HepG2 (cell line): ENCODE measurements around the gene KAZALD1. TPM values are rescaled to one million over a fixed set of nuclear protein-coding genes. Genes with fewer than 3 reads are reported as not detected.

Source experiments
- ATAC-seq: fragments of 200-7000 bp; cut with Tn5 transposase; 3 replicates; pipeline ENCODE4 v1.9.1; 2020; ENCODE audit warnings: mild to moderate bottlenecking, moderate library complexity
- BruUV-seq: library from RNA; stranded (reverse); fragments of 400-500 nt; replicated peaks from 2 replicates; lab custom pipeline; 2021; lab: Mats Ljungman, UMichigan
- CTCF ChIA-PET: fragments of 300-600 bp; formaldehyde crosslinking; extraction: SDS; loops from one replicate; lab custom pipeline; 2021; ENCODE audit warnings: low total read pairs, inconsistent platforms, low intra/inter-chr PET ratio; lab: Yijun Ruan, JAX
- POLR2A ChIA-PET: fragments of 350-600 bp; sonication (Branson Sonifier 250); formaldehyde crosslinking; loops from one replicate; lab custom pipeline; 2020; ENCODE audit warnings: antibody characterized with exemption, inconsistent platforms; lab: Yijun Ruan, JAX
- DNase-seq: peaks from one replicate; pipeline ENCODE4 v3.0.0-alpha.2; 2015; ENCODE audit warnings: low spot score
- FAIRE-seq: peaks from 3 replicates; lab custom pipeline; 2011; peaks lifted over from hg19 to GRCh38; lab: Jason Lieb, UNC
- H2AFZ ChIP-seq: one replicate; pipeline ENCODE4 v1.6.1; 2011; ENCODE audit warnings: low read length, inconsistent platforms
- H3K27ac ChIP-seq: fragments of 300-600 bp; 3 replicates; pipeline ENCODE4 v1.8.0; 2011; ENCODE audit warnings: mixed run types, mild to moderate bottlenecking, mixed read lengths, low read length, inconsistent platforms; ENCODE audit not compliant: insufficient read depth; ENCODE audit errors: extremely low read length
- H3K27me3 ChIP-seq, 2 experiments: fragments of 200-600 bp in 1 of 2; 2 replicates in 1 of 2; 3 replicates in 1 of 2; pipeline versions ENCODE4 v1.6.0 to v1.8.0; 2011; ENCODE audit warnings: low read length in 2 of 2, mild to moderate bottlenecking in 2 of 2, moderate library complexity in 2 of 2, inconsistent platforms in 1 of 2; ENCODE audit not compliant: insufficient read depth in 2 of 2, control insufficient read depth in 1 of 2
- H3K36me3 ChIP-seq, 2 experiments: fragments of 200-600 bp in 1 of 2; replicated peaks in 1 of 2; 2 replicates in 1 of 2; 3 replicates in 1 of 2; pipeline versions ENCODE4 v1.5.1 to v1.8.0; 2011; ENCODE audit warnings: low read length in 2 of 2, inconsistent platforms in 1 of 2; ENCODE audit not compliant: insufficient read depth in 2 of 2, control insufficient read depth in 1 of 2
- H3K4me1 ChIP-seq: 2 replicates; pipeline ENCODE4 v1.5.1; 2012; ENCODE audit warnings: low read length, inconsistent platforms; ENCODE audit not compliant: insufficient read depth
- H3K4me2 ChIP-seq: 2 replicates; pipeline ENCODE4 v1.6.0; 2011; ENCODE audit warnings: low read depth, low read length, inconsistent platforms
- H3K4me3 ChIP-seq, 3 experiments: fragments of 200-600 bp in 1 of 3; sonication (generic), shearing (Covaris generic) in 1 of 3; replicated peaks in 1 of 3; 2 replicates each; pipeline ENCODE4 v1.5.1; 2011 to 2016; ENCODE audit warnings: low read length in 3 of 3, inconsistent platforms in 2 of 3, low read depth in 2 of 3, mild to moderate bottlenecking in 2 of 3, control low read depth in 1 of 3, mixed read lengths in 1 of 3; ENCODE audit not compliant: insufficient read depth in 1 of 3
- H3K79me2 ChIP-seq: one replicate; pipeline ENCODE4 v1.6.1; 2011; ENCODE audit warnings: low read length, inconsistent platforms; ENCODE audit not compliant: insufficient read depth
- H3K9ac ChIP-seq: 2 replicates; pipeline ENCODE4 v1.6.0; 2011; ENCODE audit warnings: mild to moderate bottlenecking, low read depth, low read length, inconsistent platforms; ENCODE audit not compliant: insufficient read depth
- H3K9me3 ChIP-seq: 2 replicates; pipeline ENCODE4 v1.5.1; 2012; ENCODE audit warnings: mild to moderate bottlenecking, low read length
- H4K20me1 ChIP-seq: 2 replicates; pipeline ENCODE4 v1.6.0; 2011; ENCODE audit warnings: inconsistent platforms, mild to moderate bottlenecking, low read length, moderate library complexity; ENCODE audit not compliant: insufficient read depth
- CENPT ChIP-seq: sonication (generic); formaldehyde crosslinking; IDR thresholded peaks from 2 replicates; pipeline ENCODE4 v1.8.0; 2022; ENCODE audit warnings: low read depth, mild to moderate bottlenecking, moderate library complexity, missing genetic modification reagents
- CENPX ChIP-seq: sonication (generic); formaldehyde crosslinking; IDR thresholded peaks from 2 replicates; pipeline ENCODE4 v1.9.0; 2021; ENCODE audit warnings: mild to moderate bottlenecking, missing genetic modification reagents, moderate library complexity
- MXI1 ChIP-seq: IDR thresholded peaks from 3 replicates; pipeline ENCODE4 v1.6.1; 2012; ENCODE audit warnings: low read depth, low read length, inconsistent platforms, borderline replicate concordance
- NFE2 ChIP-seq: sonication (generic); formaldehyde crosslinking; IDR thresholded peaks from 2 replicates; pipeline ENCODE4 v1.4.0; 2020; ENCODE audit warnings: missing genetic modification reagents
- NFKBIZ ChIP-seq: IDR thresholded peaks from 2 replicates; pipeline ENCODE4 v1.6.1; 2018; ENCODE audit warnings: missing genetic modification reagents, missing compliant biosample characterization
- PREB ChIP-seq: sonication (generic); formaldehyde crosslinking; IDR thresholded peaks from 2 replicates; pipeline ENCODE4 v1.4.0; 2020; ENCODE audit warnings: missing genetic modification reagents
- RORA ChIP-seq: sonication (generic); formaldehyde crosslinking; IDR thresholded peaks from 2 replicates; pipeline ENCODE4 v1.5.0; 2020; ENCODE audit warnings: mild to moderate bottlenecking, missing genetic modification reagents, moderate library complexity
- SAP130 ChIP-seq: IDR thresholded peaks from 2 replicates; pipeline ENCODE4 v1.6.1; 2016; ENCODE audit warnings: low read depth
- SMARCC2 ChIP-seq: fragments of 450-650 bp; IDR thresholded peaks from 2 replicates; pipeline ENCODE4 v1.6.1; 2017; ENCODE audit warnings: antibody characterized with exemption, mild to moderate bottlenecking
- TBX2 ChIP-seq: sonication (generic); formaldehyde crosslinking; IDR thresholded peaks from 2 replicates; pipeline ENCODE4 v1.5.0; 2020; ENCODE audit warnings: missing genetic modification reagents, mild to moderate bottlenecking, borderline replicate concordance
- TERF1 ChIP-seq: sonication (generic); formaldehyde crosslinking; IDR thresholded peaks from 2 replicates; pipeline ENCODE4 v1.8.0; 2022; ENCODE audit warnings: mild to moderate bottlenecking, missing genetic modification reagents, moderate library complexity
- ZNF225 ChIP-seq: sonication (generic); formaldehyde crosslinking; IDR thresholded peaks from 2 replicates; pipeline ENCODE4 v1.4.0; 2020; ENCODE audit warnings: mild to moderate bottlenecking, missing genetic modification reagents
- ZNF253 ChIP-seq: sonication (generic); formaldehyde crosslinking; IDR thresholded peaks from 2 replicates; pipeline ENCODE4 v1.8.0; 2022; ENCODE audit warnings: mild to moderate bottlenecking, missing genetic modification reagents, borderline replicate concordance
- ZNF605 ChIP-seq: sonication (generic); formaldehyde crosslinking; IDR thresholded peaks from 2 replicates; pipeline ENCODE4 v1.8.0; 2022; ENCODE audit warnings: mild to moderate bottlenecking, missing genetic modification reagents
- ZSCAN12 ChIP-seq: sonication (generic); formaldehyde crosslinking; IDR thresholded peaks from 2 replicates; pipeline ENCODE4 v1.9.0; 2021; ENCODE audit warnings: mild to moderate bottlenecking, missing genetic modification reagents
- WGBS: methylation state at CpG from one replicate; pipeline ENCODE4 v1.1.6; 2017; ENCODE audit warnings: low lambda C conversion rate; 5-methylcytosine and 5-hydroxymethylcytosine counted together
- in situ Hi-C: cut with HindIII; loops from 2 replicates; pipeline ENCODE4 v1.10.0; 2017; ENCODE audit warnings: low pct_unique_long_range_greater_than_20kb; ENCODE audit not compliant: extremely low pct_ligation_motif_present
- intact Hi-C: fragments of 100-400 bp; cut with micrococcal nuclease; formaldehyde crosslinking; loops from one replicate; pipeline ENCODE4 v1.10.0; 2022; ENCODE audit not compliant: unreplicated experiment
- polyA plus RNA-seq, 8 experiments: library from polyadenylated mRNA; depleted of rRNA in 3 of 8; stranded (reverse) in 7 of 8; unstranded in 1 of 8; fragments of >200 nt; fragmentation: Illumina TruSeq in 4 of 8; extraction: Trizol in 4 of 8; gene quantifications; 2 replicates each; pipeline versions ENCODE4 v1.2.1 to v1.2.3, GENCODE V29; 2011 to 2016; ENCODE audit warnings: low read depth in 4 of 8, missing spikeins in 1 of 8, mixed read lengths in 1 of 8; ENCODE audit not compliant: insufficient read depth in 1 of 8
- total RNA-seq, 5 experiments: library from RNA; depleted of rRNA; stranded (reverse); fragments of >200 nt; fragmentation: Illumina TruSeq; extraction: Trizol; gene quantifications; 2 replicates each; pipeline ENCODE4 v1.2.3, GENCODE V29; 2016; ENCODE audit warnings: low read depth in 1 of 5
- TF ChIP-seq, protein P1 (sequence below): sonication (generic); formaldehyde crosslinking; IDR thresholded peaks from 2 replicates; pipeline ENCODE4 v1.5.1; 2020; ENCODE audit warnings: missing genetic modification reagents, mild to moderate bottlenecking, borderline replicate concordance

The KAZALD1 gene
- total and polyA plus RNA-seq, 2 of the 13 experiments (the other 11 are each of a cell fraction or from before 2014, with no cell fraction given): 16.7 to 27.7 TPM

DNA sequence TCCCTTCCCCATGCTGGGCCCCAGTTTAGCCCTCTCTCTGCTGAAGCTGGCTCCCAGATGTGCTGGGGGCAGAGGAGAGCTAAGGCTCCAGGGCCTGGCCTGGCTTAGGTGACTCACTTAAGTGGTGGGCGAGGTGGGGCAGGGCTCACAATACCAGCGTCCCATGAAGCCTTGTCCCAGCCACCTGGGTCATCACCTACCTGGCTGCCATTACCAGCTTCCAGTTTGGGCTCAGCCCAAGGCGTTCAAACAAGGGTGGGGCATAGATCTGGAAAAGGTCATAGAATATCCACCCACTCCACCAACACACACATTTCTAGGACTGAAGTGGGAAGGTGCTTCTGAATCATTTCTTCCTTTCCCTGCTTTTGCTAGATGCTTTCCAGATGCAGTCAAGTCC, 8.3 kb downstream of the KAZALD1 start:
- no TSS peak for BruUV-seq
- no peak overlapping the region for H3K9ac ChIP-seq
- 30% methylated on average over 3 of the region's 3 CpGs for WGBS
- no peaks in the 10 kb centered on the region for H3K9me3 ChIP-seq
- peaks cover 5 to 36% of the 10 kb centered on the region in 2 experiments; a peak in 4 of 5 replicates for H3K27me3 ChIP-seq
- in situ Hi-C loops (no loop called here), intact Hi-C loops (no loop called here)
- no peak overlapping the region for H3K27ac ChIP-seq
- no peak overlapping the region for H3K4me3 ChIP-seq
- H4K20me1 ChIP-seq: no peaks in the 10 kb centered on the region
- no peak for DNase-seq
- peaks cover 10% of the 10 kb centered on the region for H3K4me1 ChIP-seq
- TF ChIP-seq, protein P1, sequence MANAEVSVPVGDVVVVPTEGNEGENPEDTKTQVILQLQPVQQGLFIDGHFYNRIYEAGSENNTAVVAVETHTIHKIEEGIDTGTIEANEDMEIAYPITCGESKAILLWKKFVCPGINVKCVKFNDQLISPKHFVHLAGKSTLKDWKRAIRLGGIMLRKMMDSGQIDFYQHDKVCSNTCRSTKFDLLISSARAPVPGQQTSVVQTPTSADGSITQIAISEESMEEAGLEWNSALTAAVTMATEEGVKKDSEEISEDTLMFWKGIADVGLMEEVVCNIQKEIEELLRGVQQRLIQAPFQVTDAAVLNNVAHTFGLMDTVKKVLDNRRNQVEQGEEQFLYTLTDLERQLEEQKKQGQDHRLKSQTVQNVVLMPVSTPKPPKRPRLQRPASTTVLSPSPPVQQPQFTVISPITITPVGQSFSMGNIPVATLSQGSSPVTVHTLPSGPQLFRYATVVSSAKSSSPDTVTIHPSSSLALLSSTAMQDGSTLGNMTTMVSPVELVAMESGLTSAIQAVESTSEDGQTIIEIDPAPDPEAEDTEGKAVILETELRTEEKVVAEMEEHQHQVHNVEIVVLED (CRISPR knock-in tag): no peak
- TF ChIP-seq CENPT (no peak), CENPX (no peak), NFKBIZ (CRISPR knock-in tag) (no peak), SAP130 (CRISPR knock-in tag) (no peak)
- ChIA-PET CTCF (interaction anchor here (0.7 kb wide), 1 partner anchor 27 kb away, joined by 3 read pairs; no protein-coding TSS in a partner anchor), POLR2A (interaction anchor here (1.4 kb wide), 1 partner anchor 9 kb away, joined by 3 read pairs; no protein-coding TSS in a partner anchor)
- no peaks in the 10 kb centered on the region for H3K36me3 ChIP-seq
- ATAC-seq: no peak
- no peak for FAIRE-seq
- H2AFZ ChIP-seq: no peak overlapping the region
- no peaks in the 10 kb centered on the region for H3K79me2 ChIP-seq
- no peak overlapping the region for H3K4me2 ChIP-seq

DNA sequence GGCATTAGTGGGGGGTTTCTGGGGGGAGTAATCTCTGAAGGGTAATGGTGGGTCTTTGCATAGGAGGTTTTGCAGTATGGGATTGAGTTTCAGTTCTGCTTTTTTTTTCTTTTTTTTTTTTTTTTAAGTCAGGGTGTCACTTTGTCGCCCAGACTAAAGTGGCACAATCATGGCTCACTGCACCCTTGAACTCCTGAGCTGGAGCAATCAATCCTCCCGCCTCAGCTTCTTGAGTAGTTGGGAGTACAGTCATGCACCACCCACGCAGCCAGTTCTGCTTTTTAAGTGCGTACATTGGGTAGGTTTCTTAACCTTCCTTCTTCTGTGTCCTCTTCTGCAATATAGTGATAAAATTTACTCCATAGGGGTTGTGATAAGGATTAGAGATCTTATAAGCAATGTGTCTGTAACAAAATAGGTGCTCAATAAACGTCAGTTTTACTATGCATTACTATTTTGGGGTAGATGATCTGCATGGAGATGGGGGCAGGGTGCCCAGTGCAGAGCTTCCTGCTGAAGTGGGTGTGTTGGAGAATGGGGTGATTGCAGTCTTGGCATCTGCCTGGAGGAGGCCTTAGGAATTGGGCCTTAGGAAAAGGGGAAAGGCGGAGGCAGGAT, 9.6 kb downstream of the KAZALD1 start:
- H3K36me3 ChIP-seq: no peaks in the 10 kb centered on the region
- no peaks in the 10 kb centered on the region for H3K9me3 ChIP-seq
- DNase-seq (no peak), ATAC-seq (no peak), FAIRE-seq (no peak)
- no peak overlapping the region for H3K4me3 ChIP-seq
- no peak overlapping the region for H3K27ac ChIP-seq
- no peaks in the 10 kb centered on the region for H3K79me2 ChIP-seq
- H3K27me3 ChIP-seq: peaks cover 12 to 46% of the 10 kb centered on the region in 2 experiments; a peak in 4 of 5 replicates
- ChIA-PET CTCF (no interaction called here), POLR2A (no interaction called here)
- no peak overlapping the region for H3K9ac ChIP-seq
- H4K20me1 ChIP-seq: no peaks in the 10 kb centered on the region
- intact Hi-C loops (no loop called here), in situ Hi-C loops (no loop called here)
- no peaks in the 10 kb centered on the region for H3K4me1 ChIP-seq
- H2AFZ ChIP-seq: no peak overlapping the region
- H3K4me2 ChIP-seq: no peak overlapping the region
- no TSS peak for BruUV-seq
- WGBS: 36% methylated on average over 6 of the region's 6 CpGs
- TF ChIP-seq ZNF605 (CRISPR knock-in tag) (no peak), RORA (no peak), SMARCC2 (no peak), ZSCAN12 (CRISPR knock-in tag) (no peak), TERF1 (CRISPR knock-in tag) (no peak), ZNF253 (CRISPR knock-in tag) (no peak), PREB (CRISPR knock-in tag) (no peak), TBX2 (CRISPR knock-in tag) (no peak), MXI1 (no peak), NFE2 (no peak), ZNF225 (CRISPR knock-in tag) (no peak)
